HG03442 (cell line): ENCODE measurements around the gene ST8SIA3.
"Not testable (repeated sequence)": the region's sequence is repeated elsewhere in the genome, so short reads cannot be mapped to it uniquely, and the experiment has no call there.

Experiments
- ATAC-seq: cut with Tn5 transposase; IDR thresholded peaks from one replicate; pipeline ENCODE4 v1.9.1; 2021; ENCODE audit warnings: mild to moderate bottlenecking, moderate library complexity; ENCODE audit not compliant: unreplicated experiment

ST8SIA3 gene

DNA sequence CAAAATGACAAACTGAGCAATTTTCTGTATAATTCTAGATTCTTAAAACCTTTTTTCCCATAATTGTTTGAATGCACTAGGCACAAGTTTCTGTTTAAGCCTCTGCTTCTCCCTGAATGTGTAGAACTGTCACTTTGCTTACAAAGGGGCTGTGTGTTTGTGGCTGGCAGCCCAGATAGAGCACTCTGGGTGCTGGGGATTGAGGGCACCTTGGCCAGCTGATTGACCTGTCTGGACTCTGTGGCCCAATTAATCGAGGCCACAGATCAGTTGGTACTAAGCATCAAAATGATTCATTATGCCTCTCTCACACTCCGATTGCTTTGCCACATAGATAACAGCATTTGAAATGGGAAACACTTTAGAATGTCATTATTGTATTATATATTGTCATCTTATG is 12.1 kb downstream of the ST8SIA3 start:
- ATAC-seq: no peak

DNA sequence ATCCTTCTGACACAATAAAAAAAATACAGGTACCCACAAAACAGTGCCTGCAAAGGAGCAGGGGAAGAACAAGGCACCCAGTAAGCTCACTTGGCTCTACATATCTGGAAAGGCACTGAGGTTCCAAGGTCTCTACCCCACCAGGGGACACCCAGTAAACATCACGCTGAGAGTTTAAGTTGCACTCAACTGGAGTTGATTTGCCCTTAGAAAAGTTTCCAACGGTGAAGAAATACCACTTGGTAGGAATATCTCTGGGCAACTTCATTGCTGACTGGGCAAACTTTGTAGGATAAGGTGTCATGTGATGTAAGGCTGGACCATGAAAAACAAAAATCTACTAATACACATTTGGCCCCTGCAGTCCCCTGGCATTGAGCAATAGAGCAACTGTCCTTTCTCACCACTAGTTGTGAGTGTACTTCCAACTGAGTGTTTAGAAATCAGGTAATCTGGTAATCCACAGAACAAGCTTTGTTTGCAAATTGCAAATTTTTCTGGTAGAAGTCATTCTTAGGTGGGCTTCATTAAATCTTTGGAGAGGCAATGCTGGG is 14.2 kb downstream of the ST8SIA3 start:
- no peak for ATAC-seq

GRCh38 chr18:57372444-57372843 is 20.1 kb downstream of the ST8SIA3 start:
- no peak for ATAC-seq

DNA sequence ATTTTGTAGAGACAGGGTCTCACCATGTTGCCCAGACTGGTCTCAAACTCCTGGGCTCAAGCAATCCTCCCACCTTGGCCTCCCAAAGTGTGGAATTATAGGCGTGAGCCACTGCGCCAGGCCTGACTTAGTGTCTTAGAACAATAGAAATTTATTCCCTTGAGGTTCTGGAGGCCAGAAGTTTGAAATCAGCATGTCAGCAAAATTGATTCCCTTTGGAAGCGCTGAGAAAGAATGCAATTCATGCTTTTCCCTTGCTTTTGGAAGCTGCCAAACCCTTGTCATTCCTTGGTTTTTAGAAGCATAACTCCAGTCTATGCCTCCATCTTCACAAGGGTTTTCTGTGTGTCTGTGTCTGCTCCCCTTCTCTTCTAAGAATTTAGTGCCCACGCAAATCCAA is 20.7 kb downstream of the ST8SIA3 start:
- ATAC-seq: no peak

- no peak for ATAC-seq
Measured at GRCh38 chr18:57376503-57376902, 24.1 kb downstream of the ST8SIA3 start.

- ATAC-seq: no peak
Measured at GRCh38 chr18:57389271-57389670, 36.9 kb downstream of the ST8SIA3 start.

- no peak for ATAC-seq
Measured at GRCh38 chr18:57390044-57390443, 37.7 kb downstream of the ST8SIA3 start.

GRCh38 chr18:57394749-57395148 is 42.4 kb downstream of the ST8SIA3 start:
- ATAC-seq: not testable (repeated sequence)

- not testable (repeated sequence) for ATAC-seq
Measured at GRCh38 chr18:57396831-57397230, 44.5 kb downstream of the ST8SIA3 start.

DNA sequence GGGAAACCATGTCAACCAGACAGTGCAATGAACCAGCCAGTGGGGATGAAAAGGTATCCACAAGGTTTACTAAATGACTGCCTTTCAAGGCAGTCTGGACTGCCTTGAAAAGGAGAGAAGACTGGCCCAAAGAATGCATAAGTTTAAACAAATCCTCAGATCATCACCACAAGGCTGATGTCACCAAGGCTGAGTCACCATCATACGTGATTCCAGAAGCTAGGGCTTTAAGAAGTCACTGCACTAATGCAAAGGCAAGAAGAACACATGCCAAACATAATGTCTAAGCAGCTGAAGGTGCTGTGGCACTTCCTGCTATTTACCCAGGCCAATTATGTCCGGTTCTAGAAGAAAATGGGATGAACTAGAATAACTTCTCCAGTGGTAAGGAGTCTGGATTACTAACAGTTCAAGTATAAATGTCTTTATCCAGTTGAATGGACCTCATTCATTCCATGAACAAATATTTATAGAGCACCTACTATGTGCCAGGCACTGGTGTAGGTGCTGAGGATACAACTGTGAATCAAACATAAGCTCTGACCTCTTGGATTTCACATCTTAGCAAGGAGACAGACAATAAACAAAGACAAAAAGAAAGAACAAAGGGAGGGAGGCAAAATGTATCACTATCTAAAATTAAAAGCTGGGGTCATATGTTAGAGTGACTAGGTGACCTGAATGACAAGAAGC is 45.2 kb downstream of the ST8SIA3 start:
- ATAC-seq: no peak

GRCh38 chr18:57404345-57404744 is 52.0 kb downstream of the ST8SIA3 start:
- no peak for ATAC-seq

DNA sequence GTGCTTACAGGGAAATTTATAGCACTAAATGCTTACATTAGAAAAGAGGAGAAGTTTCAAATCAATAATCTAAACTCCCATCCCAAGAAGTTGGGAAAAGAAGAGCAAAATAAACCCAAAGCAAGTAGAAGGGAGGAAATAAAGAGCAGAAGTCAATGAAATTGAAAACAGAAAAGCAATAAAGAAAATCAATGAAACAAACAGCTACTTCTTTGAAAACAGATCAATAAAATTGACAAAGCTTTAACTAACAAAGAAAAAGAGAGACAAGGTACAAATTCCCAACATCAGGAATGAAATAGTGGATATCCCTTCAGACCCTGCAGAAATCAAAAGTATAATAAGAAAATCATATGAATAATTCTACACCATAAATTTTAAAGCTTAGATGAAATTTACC is 57.3 kb downstream of the ST8SIA3 start:
- ATAC-seq: no peak

GRCh38 chr18:57410749-57411148 is 58.4 kb downstream of the ST8SIA3 start:
- ATAC-seq: no peak

- no peak for ATAC-seq
Measured at GRCh38 chr18:57416542-57416941, 64.2 kb downstream of the ST8SIA3 start.
